Epithelial cell of proximal tubule (primary cell): ENCODE measurements around the gene SPOCD1. TPM values are rescaled to one million over a fixed set of nuclear protein-coding genes. Genes with fewer than 3 reads are reported as not detected.

Experiments used
- DNase-seq: peaks from one replicate; pipeline ENCODE4 v3.0.0-alpha.2; 2011; ENCODE audit warnings: low read depth
- H3K4me3 ChIP-seq: 2 replicates; pipeline ENCODE4 v1.5.1; 2011; ENCODE audit warnings: low read depth, mild to moderate bottlenecking, low read length
- total RNA-seq: library from RNA; depleted of rRNA; stranded (reverse); fragments of >200 nt; gene quantifications from 2 replicates; pipeline ENCODE4 v1.2.3, GENCODE V29; 2015
- TF ChIP-seq, protein P1 (sequence below): conservative IDR thresholded peaks from 2 replicates; pipeline ENCODE4 v1.5.1; 2012; ENCODE audit warnings: low read depth, mild to moderate bottlenecking, low read length

The SPOCD1 gene
- total RNA-seq, 1 donor from 2014 or later: 18.4 TPM

DNA sequence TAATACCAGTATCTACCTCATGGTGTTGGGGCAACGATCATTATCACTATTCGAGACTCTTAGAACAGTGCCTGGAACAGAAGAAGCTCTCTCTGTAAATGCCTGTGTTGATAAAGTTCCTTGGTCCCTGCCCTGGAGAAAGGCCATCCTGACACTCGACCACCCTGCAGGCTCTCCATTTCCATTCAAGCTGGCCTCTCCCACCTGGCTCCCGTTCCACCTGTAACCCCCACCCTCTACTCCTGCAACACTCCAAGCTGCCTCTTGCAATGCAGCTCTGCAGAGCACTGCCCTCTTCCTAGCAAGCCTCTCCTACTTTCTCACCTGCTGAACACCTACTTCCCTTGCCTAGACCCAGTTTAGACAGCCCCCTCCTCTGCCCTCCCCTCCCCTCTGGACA lies 6.1 kb downstream of the SPOCD1 start:
- TF ChIP-seq, protein P1, sequence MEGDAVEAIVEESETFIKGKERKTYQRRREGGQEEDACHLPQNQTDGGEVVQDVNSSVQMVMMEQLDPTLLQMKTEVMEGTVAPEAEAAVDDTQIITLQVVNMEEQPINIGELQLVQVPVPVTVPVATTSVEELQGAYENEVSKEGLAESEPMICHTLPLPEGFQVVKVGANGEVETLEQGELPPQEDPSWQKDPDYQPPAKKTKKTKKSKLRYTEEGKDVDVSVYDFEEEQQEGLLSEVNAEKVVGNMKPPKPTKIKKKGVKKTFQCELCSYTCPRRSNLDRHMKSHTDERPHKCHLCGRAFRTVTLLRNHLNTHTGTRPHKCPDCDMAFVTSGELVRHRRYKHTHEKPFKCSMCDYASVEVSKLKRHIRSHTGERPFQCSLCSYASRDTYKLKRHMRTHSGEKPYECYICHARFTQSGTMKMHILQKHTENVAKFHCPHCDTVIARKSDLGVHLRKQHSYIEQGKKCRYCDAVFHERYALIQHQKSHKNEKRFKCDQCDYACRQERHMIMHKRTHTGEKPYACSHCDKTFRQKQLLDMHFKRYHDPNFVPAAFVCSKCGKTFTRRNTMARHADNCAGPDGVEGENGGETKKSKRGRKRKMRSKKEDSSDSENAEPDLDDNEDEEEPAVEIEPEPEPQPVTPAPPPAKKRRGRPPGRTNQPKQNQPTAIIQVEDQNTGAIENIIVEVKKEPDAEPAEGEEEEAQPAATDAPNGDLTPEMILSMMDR: no peak
- no peak overlapping the region for H3K4me3 ChIP-seq
- DNase-seq: no peak

DNA sequence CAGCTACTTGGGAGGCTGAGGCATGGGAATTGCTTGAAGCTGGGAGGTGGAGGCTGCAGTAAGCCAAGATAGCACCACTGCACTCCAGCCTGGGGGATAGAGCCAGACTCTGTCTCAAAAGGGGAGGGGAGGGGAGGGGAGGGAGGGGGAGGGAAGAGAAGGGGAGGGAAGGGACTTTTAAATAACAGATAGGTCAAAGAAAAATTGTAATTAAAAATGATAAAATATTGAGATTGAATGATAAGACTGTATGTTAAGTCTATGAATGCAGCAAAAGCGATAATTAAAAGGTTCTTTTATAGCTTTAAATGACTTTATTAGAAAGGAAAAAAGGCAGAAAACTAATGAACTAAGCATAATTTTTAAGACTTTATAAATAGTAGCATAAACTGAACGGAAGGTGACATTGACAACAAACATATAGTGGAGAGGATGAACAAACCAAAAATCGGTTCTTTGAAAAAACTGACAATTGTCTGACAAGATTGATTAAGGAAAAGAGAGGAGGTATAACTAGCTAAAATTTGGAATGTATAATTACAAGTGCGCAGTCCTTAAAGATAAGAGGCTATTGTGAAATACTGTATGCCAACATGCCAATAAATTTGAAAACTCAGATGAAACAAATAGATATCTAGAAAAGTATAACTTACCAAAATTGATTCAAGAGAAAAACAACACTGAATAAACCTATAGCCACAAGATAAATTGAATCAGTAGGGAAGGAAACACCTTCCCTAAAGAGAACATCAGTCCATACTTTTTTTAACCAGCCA lies 8.4 kb downstream of the SPOCD1 start:
- TF ChIP-seq, protein P1: no peak
- DNase-seq: no peak
- no peak overlapping the region for H3K4me3 ChIP-seq

DNA sequence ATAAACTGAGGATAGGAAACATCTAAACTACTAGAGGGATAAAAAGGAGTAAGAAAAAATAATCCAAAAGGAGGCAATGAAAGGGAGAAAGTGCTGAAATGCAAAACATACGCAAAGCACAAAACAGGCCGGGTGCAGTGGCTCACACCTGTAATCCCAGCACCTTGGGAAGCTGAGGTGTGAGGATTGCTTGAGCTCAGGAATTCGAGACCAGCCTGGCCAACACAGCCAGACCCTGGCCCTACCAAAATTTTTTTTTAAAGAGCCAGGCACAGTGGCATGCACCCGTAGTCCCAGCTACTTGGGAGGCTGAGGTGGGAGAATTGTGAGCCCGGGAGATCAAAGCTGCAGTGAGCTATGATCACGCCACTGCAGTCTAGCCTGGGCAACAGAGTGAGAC lies 10.5 kb downstream of the SPOCD1 start:
- no peak for DNase-seq
- H3K4me3 ChIP-seq: no peak overlapping the region
- TF ChIP-seq, protein P1: no peak

DNA sequence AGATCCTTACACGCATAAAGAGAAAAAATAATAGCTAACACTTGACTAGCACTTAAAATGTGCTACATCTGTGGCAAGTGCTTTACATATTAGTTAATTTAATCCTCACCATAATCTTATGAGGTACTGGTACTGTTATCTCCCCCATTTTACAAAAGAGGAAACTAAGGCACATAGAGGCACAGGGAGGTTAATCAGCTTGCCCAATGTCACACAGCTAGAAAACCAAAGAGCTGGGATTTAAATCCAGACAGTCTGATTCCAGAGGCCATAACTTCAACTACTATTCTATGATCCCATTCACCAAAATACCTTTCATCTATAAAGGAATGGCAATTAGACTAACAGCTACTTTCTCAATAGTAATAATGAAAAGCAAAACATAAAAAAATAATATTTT lies 11.7 kb downstream of the SPOCD1 start:
- TF ChIP-seq, protein P1: no peak
- DNase-seq: no peak
- H3K4me3 ChIP-seq: no peak overlapping the region

DNA sequence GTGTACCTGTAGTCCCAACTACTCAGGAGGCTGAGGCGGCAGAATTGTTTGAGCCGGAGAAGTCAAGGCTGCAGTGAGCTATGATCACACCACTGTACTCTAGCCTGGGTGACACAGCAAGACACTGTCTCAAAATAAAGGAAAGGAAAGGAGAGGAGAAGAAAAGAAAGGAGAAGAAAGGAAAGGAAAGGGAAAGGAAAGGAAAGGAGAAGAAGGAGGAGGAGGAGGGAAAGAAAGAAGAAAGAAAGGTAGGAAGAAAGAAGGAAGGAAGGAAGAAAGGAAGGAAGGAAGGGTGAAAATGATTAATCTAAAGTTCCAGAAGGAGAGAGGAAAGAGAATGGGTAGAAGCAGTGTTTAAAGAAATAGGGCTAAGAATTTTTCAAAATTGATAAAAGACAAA lies 12.2 kb downstream of the SPOCD1 start:
- no peak for DNase-seq
- TF ChIP-seq, protein P1: no peak
- H3K4me3 ChIP-seq: no peak overlapping the region

DNA sequence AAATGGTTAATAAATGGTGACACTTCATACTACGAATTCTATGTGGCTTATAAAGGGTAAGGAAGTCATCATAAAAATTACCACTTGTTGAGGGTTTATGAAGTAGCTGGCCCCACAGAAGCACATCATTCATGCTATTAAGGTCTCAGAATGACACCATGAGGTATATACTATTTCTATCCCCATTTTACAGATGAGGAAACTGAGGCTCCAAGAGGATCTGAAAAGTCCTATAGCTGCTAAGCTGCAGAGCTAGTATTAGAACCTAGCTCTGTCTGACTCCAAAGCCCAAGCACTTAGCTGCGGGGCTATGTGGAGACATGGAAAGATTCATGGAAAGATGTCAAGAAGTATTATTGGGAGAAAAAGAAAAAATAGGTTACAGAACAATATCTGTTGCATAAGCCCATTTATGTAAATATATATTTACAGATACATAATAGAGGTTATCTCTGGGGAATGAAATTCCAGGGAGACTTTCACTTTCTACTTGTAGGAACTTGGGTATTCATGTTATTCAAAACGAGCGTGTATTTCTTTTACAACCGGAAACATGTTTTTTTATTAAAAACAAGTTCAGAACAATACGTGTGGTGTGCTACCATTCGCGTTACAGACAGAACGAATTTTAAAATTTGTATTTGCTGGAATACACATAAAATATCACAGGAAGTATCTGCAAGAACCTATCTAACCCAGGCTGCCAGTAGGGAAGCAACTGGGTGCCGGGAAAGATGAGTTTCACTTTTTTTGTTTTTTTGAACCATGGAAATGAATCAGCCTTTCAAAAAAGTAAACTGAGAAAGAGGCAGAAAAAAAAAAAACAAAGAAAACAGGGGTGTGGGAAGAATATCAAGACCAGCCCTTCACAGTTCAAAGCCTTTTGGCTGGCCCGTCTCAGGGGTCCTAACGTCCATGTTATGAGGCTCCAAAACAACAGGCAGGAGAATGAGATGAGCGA lies 13.4 kb downstream of the SPOCD1 start:
- no peak overlapping the region for H3K4me3 ChIP-seq
- TF ChIP-seq, protein P1: no peak
- DNase-seq: no peak
